ENCODE measurements around the gene CCT6B. TPM values are rescaled to one million over a fixed set of nuclear protein-coding genes. Genes with fewer than 3 reads are reported as not detected.

Gene CCT6B
- total RNA-seq, 1 experiment from 2014 or later: 1.7 TPM

DNA sequence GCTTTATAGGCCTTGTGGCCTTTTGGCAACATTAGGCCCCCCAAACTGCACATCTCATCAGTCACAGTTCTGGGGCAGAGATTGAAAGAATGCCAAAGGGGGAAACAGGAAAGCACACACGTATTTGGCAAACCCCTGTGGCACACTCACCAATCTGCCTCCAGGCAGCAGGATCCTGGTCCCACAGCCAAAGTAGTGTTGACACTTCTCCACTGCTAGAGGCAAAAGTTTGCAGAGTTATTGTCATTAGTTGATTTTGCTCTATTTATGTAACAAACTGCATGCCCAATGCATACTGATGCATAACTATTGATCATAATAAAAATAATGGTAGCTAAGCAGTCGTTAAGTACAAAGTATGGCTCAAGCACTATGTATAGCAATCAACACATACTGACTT, 45.1 kb downstream of the CCT6B start:
- H3K4me1 Mint-ChIP-seq: peaks cover 8 to 13% of the 10 kb centered on the region in 2 experiments
- no peak overlapping the region for H2BK20ac ChIP-seq (ENCODE audit: low read depth, low read length, poor library complexity, severe bottlenecking)
- no peak for DNase-seq
- H4K5ac ChIP-seq (ENCODE audit: insufficient read length, low read depth, low read length): no peak overlapping the region
- H3K27me3 ChIP-seq (ENCODE audit: insufficient read depth, low read length): no peaks in the 10 kb centered on the region
- H3K4ac ChIP-seq (ENCODE audit: low read depth, low read length): no peak overlapping the region
- H3K9ac ChIP-seq (ENCODE audit: extremely low read depth, insufficient read length, low read length): no peak overlapping the region
- H4K91ac ChIP-seq (ENCODE audit: insufficient read length, low read depth, low read length): no peak overlapping the region
- H3K14ac ChIP-seq (ENCODE audit: insufficient read depth, low read length): no peak overlapping the region
- H2BK15ac ChIP-seq (ENCODE audit: low read depth, low read length): no peak overlapping the region
- H2AFZ ChIP-seq (ENCODE audit: low read length): no peak overlapping the region
- H3K23me2 ChIP-seq (ENCODE audit: insufficient read length, low read depth, low read length, poor library complexity, severe bottlenecking): no peaks in the 10 kb centered on the region
- TF ChIP-seq, protein P1, sequence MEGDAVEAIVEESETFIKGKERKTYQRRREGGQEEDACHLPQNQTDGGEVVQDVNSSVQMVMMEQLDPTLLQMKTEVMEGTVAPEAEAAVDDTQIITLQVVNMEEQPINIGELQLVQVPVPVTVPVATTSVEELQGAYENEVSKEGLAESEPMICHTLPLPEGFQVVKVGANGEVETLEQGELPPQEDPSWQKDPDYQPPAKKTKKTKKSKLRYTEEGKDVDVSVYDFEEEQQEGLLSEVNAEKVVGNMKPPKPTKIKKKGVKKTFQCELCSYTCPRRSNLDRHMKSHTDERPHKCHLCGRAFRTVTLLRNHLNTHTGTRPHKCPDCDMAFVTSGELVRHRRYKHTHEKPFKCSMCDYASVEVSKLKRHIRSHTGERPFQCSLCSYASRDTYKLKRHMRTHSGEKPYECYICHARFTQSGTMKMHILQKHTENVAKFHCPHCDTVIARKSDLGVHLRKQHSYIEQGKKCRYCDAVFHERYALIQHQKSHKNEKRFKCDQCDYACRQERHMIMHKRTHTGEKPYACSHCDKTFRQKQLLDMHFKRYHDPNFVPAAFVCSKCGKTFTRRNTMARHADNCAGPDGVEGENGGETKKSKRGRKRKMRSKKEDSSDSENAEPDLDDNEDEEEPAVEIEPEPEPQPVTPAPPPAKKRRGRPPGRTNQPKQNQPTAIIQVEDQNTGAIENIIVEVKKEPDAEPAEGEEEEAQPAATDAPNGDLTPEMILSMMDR (conservative IDR thresholded peaks at IDR 0.05): no peak
- H3K4me3 Mint-ChIP-seq: no peak overlapping the region
- H4K8ac ChIP-seq (replicated peaks; ENCODE audit: insufficient read length, low read depth, low read length): no peak overlapping the region
- H2BK5ac ChIP-seq (ENCODE audit: insufficient read length, low read length): no peak overlapping the region
- H3K23ac ChIP-seq (ENCODE audit: insufficient read length, low read depth, low read length): no peak overlapping the region
- H3K27ac ChIP-seq (ENCODE audit: insufficient read length, low read depth, low read length): no peak overlapping the region
- WGBS (ENCODE audit: extremely low coverage, insufficient read length, low lambda C conversion rate): no CpG with 5 or more reads among the region's 2 CpGs
- H3K36me3 Mint-ChIP-seq (ENCODE audit: insufficient read depth in 1 of 3, low read depth in 3 of 3): no peaks in the 10 kb centered on the region
- no peak overlapping the region for H2AK5ac ChIP-seq (ENCODE audit: insufficient read length, low read length)
- H2BK120ac ChIP-seq (ENCODE audit: low read depth, low read length, poor library complexity, severe bottlenecking): no peak overlapping the region
- H3K9me3 Mint-ChIP-seq: no peaks in the 10 kb centered on the region
- H2BK12ac ChIP-seq (ENCODE audit: insufficient read length, low read depth, low read length): no peak overlapping the region
- peaks cover 8% of the 10 kb centered on the region for H3K27me3 Mint-ChIP-seq (ENCODE audit: low read depth)
- H3T11ph ChIP-seq (ENCODE audit: low read length): no peak overlapping the region
- no peaks in the 10 kb centered on the region for H3K79me2 ChIP-seq (ENCODE audit: insufficient read depth, low read length)
- H3K4me1 ChIP-seq (ENCODE audit: insufficient read depth, low read length): peaks cover 3% of the 10 kb centered on the region; the same call in 1 of the 2 replicates
- no peak overlapping the region for H3K56ac ChIP-seq (ENCODE audit: insufficient read length, low read depth, low read length)
- no peaks in the 10 kb centered on the region for H4K20me1 ChIP-seq (ENCODE audit: control insufficient read depth, insufficient read depth, insufficient read length)
- no peaks in the 10 kb centered on the region for H3K9me3 ChIP-seq (ENCODE audit: control insufficient read depth, low read depth, low read length)
- no peak overlapping the region for H3K4me2 ChIP-seq (ENCODE audit: insufficient read depth, insufficient read length, low read length)
- no peaks in the 10 kb centered on the region for H3K79me1 ChIP-seq (ENCODE audit: insufficient read depth, low read depth, low read length, poor library complexity, severe bottlenecking)
- H3K18ac ChIP-seq (ENCODE audit: insufficient read length, low read depth, low read length): no peak overlapping the region
- H3K27ac Mint-ChIP-seq: no peak overlapping the region

All from H9 (cell line).